H1 (cell line): ENCODE results near the gene SLC2A4. TPM values are rescaled to one million over a fixed set of nuclear protein-coding genes. Genes with fewer than 3 reads are reported as not detected.

Source experiments
- ASH2L ChIP-seq: fragments of 200-600, 300-600 bp; sonication (generic); IDR thresholded peaks from one replicate; pipeline ENCODE4 v1.7.1; 2017; ENCODE audit warnings: low read length
- CEBPB ChIP-seq: IDR thresholded peaks from 2 replicates; pipeline ENCODE4 v1.6.1; 2012; ENCODE audit warnings: low read depth, low read length
- CTBP2 ChIP-seq: IDR thresholded peaks from 2 replicates; pipeline ENCODE4 v1.7.0; 2011; ENCODE audit warnings: borderline replicate concordance, mild to moderate bottlenecking, moderate library complexity, mixed read lengths, low read length; ENCODE audit not compliant: insufficient read depth, insufficient read length
- GABPA ChIP-seq: IDR thresholded peaks from 2 replicates; pipeline ENCODE4 v1.6.1; 2011; ENCODE audit warnings: mild to moderate bottlenecking, low read length, moderate library complexity, borderline replicate concordance; ENCODE audit not compliant: insufficient read depth
- KDM1A ChIP-seq: fragments of 200-600, 300-600 bp; sonication (generic); IDR thresholded peaks from 2 replicates; pipeline ENCODE4 v1.7.1; 2016; ENCODE audit warnings: mild to moderate bottlenecking, low read length, borderline replicate concordance
- PHF8 ChIP-seq: fragments of 200-600 bp; sonication (generic); conservative IDR thresholded peaks from 2 replicates; pipeline ENCODE4 v1.7.1; 2012; ENCODE audit warnings: low read depth, mild to moderate bottlenecking, inconsistent platforms, low read length, moderate library complexity
- SIN3A ChIP-seq, 2 experiments: IDR thresholded peaks in 1 of 2; conservative IDR thresholded peaks in 1 of 2; 2 replicates each; pipeline ENCODE4 v1.6.1; 2011 to 2012; ENCODE audit warnings: low read length in 2 of 2, improper control_type of control experiment in 1 of 2, low read depth in 1 of 2, mild to moderate bottlenecking in 1 of 2
- SIX5 ChIP-seq: IDR thresholded peaks from 2 replicates; pipeline ENCODE4 v1.6.1; 2011; ENCODE audit warnings: mild to moderate bottlenecking, low read depth, low read length
- SP1 ChIP-seq: IDR thresholded peaks from 2 replicates; pipeline ENCODE4 v1.6.1; 2011; ENCODE audit warnings: low read depth, low read length
- SP4 ChIP-seq: IDR thresholded peaks from 2 replicates; pipeline ENCODE4 v1.6.1; 2012; ENCODE audit warnings: low read length, inconsistent platforms
- TAF1 ChIP-seq: IDR thresholded peaks from 2 replicates; pipeline ENCODE4 v1.6.1; 2011; ENCODE audit warnings: mild to moderate bottlenecking, low read depth, low read length
- polyA plus RNA-seq, 7 experiments: library from polyadenylated mRNA; depleted of rRNA in 3 of 7; stranded (reverse) in 5 of 7; unstranded in 2 of 7; fragments of >200 nt in 5 of 7; fragments of 200-250 nt in 2 of 7; gene quantifications; 1 replicate in 5 of 7; 2 replicates in 1 of 7; 4 replicates in 1 of 7; pipeline versions ENCODE4 v1.2.1 to v1.2.3, GENCODE V29; 2011 to 2013; ENCODE audit warnings: missing spikeins in 2 of 7, mixed read lengths in 2 of 7
- total RNA-seq: library from RNA; stranded (reverse); fragmentation: NEBNext Ultra II Directional; extraction: Animal tissue kit (Norgen Biotek cat#: 25700); gene quantifications from 2 replicates; pipeline ENCODE4 v1.2.1, GENCODE V29; 2021

The SLC2A4 gene
- total and polyA plus RNA-seq, 2 of the 8 experiments (the other 6 are each of a cell fraction or from before 2014, with no cell fraction given) = 5.7 to 6.9 TPM

GRCh38 chr17:7239091-7240027, 42.2 kb upstream of the SLC2A4 start, which contains the start of gene PHF23 (continued):
- TF ChIP-seq TAF1 = peak; percentile 35; the same call in 1 of the 2 replicates
- TF ChIP-seq KDM1A = peak; percentile 35; the same call in 1 of the 2 replicates
- TF ChIP-seq SP4 = peak; percentile 79; the same call in 1 of the 2 replicates
- peak; percentile 83 for TF ChIP-seq SIX5
- TF ChIP-seq SIN3A (conservative IDR thresholded peaks at IDR 0.05 in 1 of 2, IDR thresholded peaks at IDR 0.05 in 1 of 2; ENCODE audit: low read depth in 1 of 2, low read length in 2 of 2) = peak; percentile 59 to 74; a peak in 2 of 4 replicates
- TF ChIP-seq GABPA = peak; percentile 93
- no peak for TF ChIP-seq CEBPB
- peak; percentile 57 for TF ChIP-seq CTBP2
- TF ChIP-seq PHF8 = 0 out of 2 replicates have a peak, but pooled peaks have one; percentile 10
- peak; percentile 70 for TF ChIP-seq SP1
- TF ChIP-seq ASH2L = peak; percentile 83
